Measurements from ENCODE around the gene NOC2L.

DNA sequence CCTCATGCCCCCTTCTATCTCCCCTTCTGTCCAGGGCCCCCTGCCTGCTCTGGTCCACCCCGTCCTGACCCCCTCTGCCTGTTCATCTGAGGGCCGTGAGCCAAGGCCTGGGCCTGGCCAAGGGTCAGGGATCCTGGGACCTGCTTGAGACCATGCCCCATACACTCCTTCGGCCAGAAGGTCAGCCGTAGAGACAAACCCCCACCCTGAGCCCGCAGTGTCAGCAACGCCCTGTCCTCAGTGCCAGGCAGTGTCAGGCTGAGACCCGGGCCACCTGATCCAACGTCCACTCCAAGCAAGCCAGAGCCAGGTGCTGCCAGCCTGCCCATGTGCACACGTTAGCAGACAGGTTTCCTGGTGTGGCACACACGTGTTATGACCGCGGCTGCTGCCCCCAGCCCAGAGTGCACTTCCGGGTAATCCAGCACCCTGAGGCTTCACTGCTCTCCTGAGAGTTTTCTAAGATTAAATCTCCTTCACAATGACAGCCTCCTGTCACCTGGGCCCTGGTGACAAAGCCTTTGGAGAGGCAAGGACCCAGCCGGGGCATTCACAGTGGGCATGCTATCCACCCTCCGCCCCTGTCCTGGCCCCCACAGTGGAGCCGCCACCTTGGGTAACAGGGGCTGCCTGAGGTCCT, 45.4 kb downstream of the NOC2L start:
- TF ChIP-seq CREB1 (IDR thresholded peaks at IDR 0.05; ENCODE audit: low read depth) (no peak), TEAD4 (IDR thresholded peaks at IDR 0.05) (no peak), RAD21 (IDR thresholded peaks at IDR 0.05; ENCODE audit: low read depth) (no peak), ZBTB7A (IDR thresholded peaks at IDR 0.05; ENCODE audit: low read depth) (no peak), FOXM1 (IDR thresholded peaks at IDR 0.05; ENCODE audit: borderline replicate concordance, low read depth) (no peak)
- TF ChIP-seq, protein P1, sequence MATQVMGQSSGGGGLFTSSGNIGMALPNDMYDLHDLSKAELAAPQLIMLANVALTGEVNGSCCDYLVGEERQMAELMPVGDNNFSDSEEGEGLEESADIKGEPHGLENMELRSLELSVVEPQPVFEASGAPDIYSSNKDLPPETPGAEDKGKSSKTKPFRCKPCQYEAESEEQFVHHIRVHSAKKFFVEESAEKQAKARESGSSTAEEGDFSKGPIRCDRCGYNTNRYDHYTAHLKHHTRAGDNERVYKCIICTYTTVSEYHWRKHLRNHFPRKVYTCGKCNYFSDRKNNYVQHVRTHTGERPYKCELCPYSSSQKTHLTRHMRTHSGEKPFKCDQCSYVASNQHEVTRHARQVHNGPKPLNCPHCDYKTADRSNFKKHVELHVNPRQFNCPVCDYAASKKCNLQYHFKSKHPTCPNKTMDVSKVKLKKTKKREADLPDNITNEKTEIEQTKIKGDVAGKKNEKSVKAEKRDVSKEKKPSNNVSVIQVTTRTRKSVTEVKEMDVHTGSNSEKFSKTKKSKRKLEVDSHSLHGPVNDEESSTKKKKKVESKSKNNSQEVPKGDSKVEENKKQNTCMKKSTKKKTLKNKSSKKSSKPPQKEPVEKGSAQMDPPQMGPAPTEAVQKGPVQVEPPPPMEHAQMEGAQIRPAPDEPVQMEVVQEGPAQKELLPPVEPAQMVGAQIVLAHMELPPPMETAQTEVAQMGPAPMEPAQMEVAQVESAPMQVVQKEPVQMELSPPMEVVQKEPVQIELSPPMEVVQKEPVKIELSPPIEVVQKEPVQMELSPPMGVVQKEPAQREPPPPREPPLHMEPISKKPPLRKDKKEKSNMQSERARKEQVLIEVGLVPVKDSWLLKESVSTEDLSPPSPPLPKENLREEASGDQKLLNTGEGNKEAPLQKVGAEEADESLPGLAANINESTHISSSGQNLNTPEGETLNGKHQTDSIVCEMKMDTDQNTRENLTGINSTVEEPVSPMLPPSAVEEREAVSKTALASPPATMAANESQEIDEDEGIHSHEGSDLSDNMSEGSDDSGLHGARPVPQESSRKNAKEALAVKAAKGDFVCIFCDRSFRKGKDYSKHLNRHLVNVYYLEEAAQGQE (IDR thresholded peaks at IDR 0.05; ENCODE audit: low read depth) = no peak
